ENCODE data around the gene CEP295NL. TPM values are rescaled to one million over a fixed set of nuclear protein-coding genes. Genes with fewer than 3 reads are reported as not detected.

CEP295NL gene
- total and polyA plus RNA-seq, 10 donors = 0.03 to 19.3 (median 9.0) TPM

DNA sequence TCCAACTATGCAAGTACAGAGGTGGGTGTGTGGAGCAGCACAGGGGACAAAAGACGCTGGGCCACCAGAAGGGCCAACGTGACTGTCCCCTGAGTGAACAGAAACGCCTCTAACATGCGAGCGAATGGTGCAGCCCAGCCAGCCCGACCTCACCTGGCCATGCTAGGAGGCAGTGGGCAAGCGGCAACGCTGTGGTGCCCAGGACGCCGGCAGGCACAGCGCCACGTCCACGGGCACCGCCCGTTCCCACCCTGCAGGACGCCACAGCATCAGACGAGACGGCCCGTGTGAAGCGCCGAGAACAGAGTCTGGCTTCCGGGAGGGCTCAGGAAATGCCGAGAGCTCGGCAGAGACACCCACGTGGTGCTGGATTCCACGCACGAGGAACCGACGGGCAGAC is 2.2 kb downstream of the CEP295NL start:
- Histone ChIP-seq H3K4me3 (no peak overlapping the region), H3K36me3 (peaks cover 0 to 80% (median 4%) of the 10 kb centered on the region in 6 donors), H3K27me3 (replicated peaks in 1 of 7) (no peaks in the 10 kb centered on the region), H3K9me3 (no peaks in the 10 kb centered on the region), H3K27ac (no peak overlapping the region), H3K4me1 (peaks cover 6 to 77% (median 47%) of the 10 kb centered on the region in 6 donors)
- intact Hi-C loops (cut with DNase I; ENCODE audit: low total_unique reads) = no loop called here
- DNase-seq = no peak
- TF ChIP-seq POLR2A (IDR thresholded peaks at IDR 0.05) (no peak), POLR2AphosphoS5 (IDR thresholded peaks at IDR 0.05) (peak in 1 of 3 donors; percentile 46), CTCF (IDR thresholded peaks at IDR 0.05 in 8 of 11, conservative IDR thresholded peaks at IDR 0.05 in 3 of 11) (no peak)
- 83 to 86% (median 86%) methylated on average over 26 to 29 of the region's 29 CpGs for WGBS, 5 donors

- no peaks in the 10 kb centered on the region for H3K9me3 ChIP-seq
- H3K36me3 ChIP-seq = peaks cover 0 to 76% (median 4%) of the 10 kb centered on the region in 6 donors
- DNase-seq = no peak
- TF ChIP-seq POLR2AphosphoS5 (IDR thresholded peaks at IDR 0.05) = no peak
- no peak for TF ChIP-seq CTCF (IDR thresholded peaks at IDR 0.05 in 8 of 11, conservative IDR thresholded peaks at IDR 0.05 in 3 of 11)
- no peak for TF ChIP-seq POLR2A (IDR thresholded peaks at IDR 0.05)
- intact Hi-C loops (cut with DNase I; ENCODE audit: low total_unique reads) = no loop called here
- H3K4me3 ChIP-seq = no peak overlapping the region
- 70 to 84% (median 74%) methylated on average over 16 to 18 of the region's 18 CpGs for WGBS, 5 donors
- peaks cover 6 to 77% (median 48%) of the 10 kb centered on the region in 6 donors for H3K4me1 ChIP-seq
- H3K27ac ChIP-seq = peak overlapping the region in 2 of 8 donors; percentile 21
- no peaks in the 10 kb centered on the region for H3K27me3 ChIP-seq (replicated peaks in 1 of 7)
Measured at GRCh38 chr17:78899361-78900260, 3.4 kb downstream of the CEP295NL start.

- DNase-seq = no peak
Measured at GRCh38 chr17:78898947-78899346, 4.1 kb downstream of the CEP295NL start.

More at GRCh38 chr17:78898947-78899346, 4.1 kb downstream of the CEP295NL start:
- WGBS, 5 donors = 86 to 93% (median 90%) methylated on average over 13 of the region's 13 CpGs
- intact Hi-C loops (cut with DNase I; ENCODE audit: low total_unique reads) = no loop called here
- peaks cover 6 to 77% (median 54%) of the 10 kb centered on the region in 6 donors for H3K4me1 ChIP-seq
- TF ChIP-seq CTCF (IDR thresholded peaks at IDR 0.05 in 8 of 11, conservative IDR thresholded peaks at IDR 0.05 in 3 of 11) (no peak), POLR2AphosphoS5 (IDR thresholded peaks at IDR 0.05) (no peak), POLR2A (IDR thresholded peaks at IDR 0.05) (no peak)
- peaks cover 0 to 69% (median 4%) of the 10 kb centered on the region in 6 donors for H3K36me3 ChIP-seq
- no peak overlapping the region for H3K27ac ChIP-seq
- H3K9me3 ChIP-seq = no peaks in the 10 kb centered on the region
- no peak overlapping the region for H3K4me3 ChIP-seq
- H3K27me3 ChIP-seq (replicated peaks in 1 of 7) = no peaks in the 10 kb centered on the region

All from spleen (tissue), 11 donors.